Measurements from ENCODE around the gene MIP. TPM values are rescaled to one million over a fixed set of nuclear protein-coding genes. Genes with fewer than 3 reads are reported as not detected.

The MIP gene
- total RNA-seq, 1 experiment from 2014 or later, result 0.17 TPM

DNA sequence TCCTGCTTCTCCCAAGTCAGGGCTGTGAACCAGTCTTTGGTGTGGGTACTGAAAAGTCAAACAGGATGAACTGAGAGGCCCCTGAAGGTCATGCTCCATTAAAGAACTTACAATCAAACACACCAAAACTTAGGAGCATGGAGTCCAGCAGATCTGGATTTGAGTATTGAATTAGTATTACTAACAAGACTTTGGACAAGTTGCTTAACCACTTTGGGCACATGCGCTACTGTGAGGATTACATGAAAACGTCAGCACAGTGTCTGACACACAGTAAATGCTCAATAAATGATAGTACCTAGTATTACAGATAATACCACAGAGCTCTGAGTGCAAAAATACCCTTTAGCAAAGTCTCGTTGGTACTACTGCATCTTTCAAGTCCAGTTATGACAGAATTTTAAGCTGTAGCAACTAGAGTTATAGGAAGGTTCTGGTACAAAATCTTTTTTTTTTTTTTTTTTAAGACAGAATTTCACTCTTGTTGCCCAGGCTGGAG, 28.5 kb downstream of the MIP start:
- Mint-ChIP-seq H3K4me1 (no peaks in the 10 kb centered on the region), H3K4me3 (no peak overlapping the region), H3K36me3 (ENCODE audit: insufficient read depth in 1 of 3, low read depth in 3 of 3) (peaks cover 43 to 88% (median 78%) of the 10 kb centered on the region in 3 experiments; a peak in 6 of 7 replicates), H3K9me3 (no peaks in the 10 kb centered on the region), H3K27me3 (ENCODE audit: low read depth) (no peaks in the 10 kb centered on the region), H3K27ac (no peak overlapping the region)
- no peak for DNase-seq
- Histone ChIP-seq H2BK12ac (ENCODE audit: insufficient read length, low read depth, low read length) (no peak overlapping the region), H4K5ac (ENCODE audit: insufficient read length, low read depth, low read length) (no peak overlapping the region), H4K20me1 (ENCODE audit: control insufficient read depth, insufficient read depth, insufficient read length) (no peaks in the 10 kb centered on the region), H3K4me2 (ENCODE audit: insufficient read depth, insufficient read length, low read length) (no peak overlapping the region), H2BK15ac (ENCODE audit: low read depth, low read length) (no peak overlapping the region), H3K4me1 (ENCODE audit: insufficient read depth, low read length) (no peaks in the 10 kb centered on the region), H3T11ph (ENCODE audit: low read length) (no peak overlapping the region), H3K18ac (ENCODE audit: insufficient read length, low read depth, low read length) (no peak overlapping the region), H3K14ac (ENCODE audit: insufficient read depth, low read length) (no peak overlapping the region), H3K79me1 (ENCODE audit: insufficient read depth, low read depth, low read length, poor library complexity, severe bottlenecking) (no peaks in the 10 kb centered on the region), H3K27me3 (ENCODE audit: insufficient read depth, low read length) (no peaks in the 10 kb centered on the region), H3K23ac (ENCODE audit: insufficient read length, low read depth, low read length) (no peak overlapping the region), H2BK120ac (ENCODE audit: low read depth, low read length, poor library complexity, severe bottlenecking) (no peak overlapping the region), H2AK5ac (ENCODE audit: insufficient read length, low read length) (no peak overlapping the region), H3K79me2 (ENCODE audit: insufficient read depth, low read length) (no peaks in the 10 kb centered on the region), H3K56ac (ENCODE audit: insufficient read length, low read depth, low read length) (no peak overlapping the region), H2BK5ac (ENCODE audit: insufficient read length, low read length) (no peak overlapping the region), H3K27ac (ENCODE audit: insufficient read length, low read depth, low read length) (no peak overlapping the region), H3K9ac (ENCODE audit: extremely low read depth, insufficient read length, low read length) (no peak overlapping the region), H3K9me3 (ENCODE audit: control insufficient read depth, low read depth, low read length) (no peaks in the 10 kb centered on the region), H3K4ac (ENCODE audit: low read depth, low read length) (no peak overlapping the region), H4K8ac (replicated peaks; ENCODE audit: insufficient read length, low read depth, low read length) (no peak overlapping the region), H3K23me2 (ENCODE audit: insufficient read length, low read depth, low read length, poor library complexity, severe bottlenecking) (no peaks in the 10 kb centered on the region), H2AFZ (ENCODE audit: low read length) (no peak overlapping the region), H4K91ac (ENCODE audit: insufficient read length, low read depth, low read length) (no peak overlapping the region), H2BK20ac (ENCODE audit: low read depth, low read length, poor library complexity, severe bottlenecking) (no peak overlapping the region)
- TF ChIP-seq, protein P1, sequence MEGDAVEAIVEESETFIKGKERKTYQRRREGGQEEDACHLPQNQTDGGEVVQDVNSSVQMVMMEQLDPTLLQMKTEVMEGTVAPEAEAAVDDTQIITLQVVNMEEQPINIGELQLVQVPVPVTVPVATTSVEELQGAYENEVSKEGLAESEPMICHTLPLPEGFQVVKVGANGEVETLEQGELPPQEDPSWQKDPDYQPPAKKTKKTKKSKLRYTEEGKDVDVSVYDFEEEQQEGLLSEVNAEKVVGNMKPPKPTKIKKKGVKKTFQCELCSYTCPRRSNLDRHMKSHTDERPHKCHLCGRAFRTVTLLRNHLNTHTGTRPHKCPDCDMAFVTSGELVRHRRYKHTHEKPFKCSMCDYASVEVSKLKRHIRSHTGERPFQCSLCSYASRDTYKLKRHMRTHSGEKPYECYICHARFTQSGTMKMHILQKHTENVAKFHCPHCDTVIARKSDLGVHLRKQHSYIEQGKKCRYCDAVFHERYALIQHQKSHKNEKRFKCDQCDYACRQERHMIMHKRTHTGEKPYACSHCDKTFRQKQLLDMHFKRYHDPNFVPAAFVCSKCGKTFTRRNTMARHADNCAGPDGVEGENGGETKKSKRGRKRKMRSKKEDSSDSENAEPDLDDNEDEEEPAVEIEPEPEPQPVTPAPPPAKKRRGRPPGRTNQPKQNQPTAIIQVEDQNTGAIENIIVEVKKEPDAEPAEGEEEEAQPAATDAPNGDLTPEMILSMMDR (conservative IDR thresholded peaks at IDR 0.05), result no peak
- WGBS (ENCODE audit: extremely low coverage, insufficient read length, low lambda C conversion rate), result no CpG with 5 or more reads among the region's 3 CpGs
